HepG2 (cell line): ENCODE data around the gene SLCO3A1. TPM values are rescaled to one million over a fixed set of nuclear protein-coding genes. Genes with fewer than 3 reads are reported as not detected.

Experiments
- BRCA1 ChIP-seq: sonication (generic); formaldehyde crosslinking; IDR thresholded peaks from 2 replicates; pipeline ENCODE4 v1.4.0; 2020; ENCODE audit warnings: missing genetic modification reagents
- BRF2 ChIP-seq: sonication (generic); formaldehyde crosslinking; IDR thresholded peaks from 2 replicates; pipeline ENCODE4 v1.8.1; 2022; ENCODE audit warnings: mild to moderate bottlenecking, missing genetic modification reagents
- GPN1 ChIP-seq: sonication (generic); formaldehyde crosslinking; IDR thresholded peaks from 2 replicates; pipeline ENCODE4 v1.5.1; 2020; ENCODE audit warnings: missing genetic modification reagents, borderline replicate concordance
- KLF9 ChIP-seq: IDR thresholded peaks from 2 replicates; pipeline ENCODE4 v1.6.1; 2016; ENCODE audit warnings: low read depth
- SMC3 ChIP-seq: IDR thresholded peaks from 2 replicates; pipeline ENCODE4 v1.6.1; 2011; ENCODE audit warnings: low read length, improper control_type of control experiment
- SOX5 ChIP-seq: IDR thresholded peaks from 2 replicates; pipeline ENCODE4 v1.6.1; 2016; ENCODE audit warnings: borderline replicate concordance
- TMF1 ChIP-seq: sonication (generic); formaldehyde crosslinking; IDR thresholded peaks from 2 replicates; pipeline ENCODE4 v1.8.1; 2022; ENCODE audit warnings: low read depth, missing genetic modification reagents
- ZNF350 ChIP-seq: sonication (generic); formaldehyde crosslinking; IDR thresholded peaks from 2 replicates; pipeline ENCODE4 v1.4.0; 2020; ENCODE audit warnings: mild to moderate bottlenecking, low read depth, missing genetic modification reagents, borderline replicate concordance
- ZNF441 ChIP-seq: sonication (generic); formaldehyde crosslinking; IDR thresholded peaks from 2 replicates; pipeline ENCODE4 v1.7.0; 2021; ENCODE audit warnings: missing genetic modification reagents, borderline replicate concordance
- ZSCAN30 ChIP-seq: sonication (generic); formaldehyde crosslinking; IDR thresholded peaks from 2 replicates; pipeline ENCODE4 v1.5.0; 2020; ENCODE audit warnings: mild to moderate bottlenecking, missing genetic modification reagents
- polyA plus RNA-seq, 8 experiments: library from polyadenylated mRNA; depleted of rRNA in 3 of 8; stranded (reverse) in 7 of 8; unstranded in 1 of 8; fragments of >200 nt; fragmentation: Illumina TruSeq in 4 of 8; extraction: Trizol in 4 of 8; gene quantifications; 2 replicates each; pipeline versions ENCODE4 v1.2.1 to v1.2.3, GENCODE V29; 2011 to 2016; ENCODE audit warnings: low read depth in 4 of 8, missing spikeins in 1 of 8, mixed read lengths in 1 of 8; ENCODE audit not compliant: insufficient read depth in 1 of 8
- total RNA-seq, 5 experiments: library from RNA; depleted of rRNA; stranded (reverse); fragments of >200 nt; fragmentation: Illumina TruSeq; extraction: Trizol; gene quantifications; 2 replicates each; pipeline ENCODE4 v1.2.3, GENCODE V29; 2016; ENCODE audit warnings: low read depth in 1 of 5
- TF ChIP-seq, protein P1 (sequence below): sonication (generic); formaldehyde crosslinking; IDR thresholded peaks from 2 replicates; pipeline ENCODE4 v1.4.0; 2020; ENCODE audit warnings: missing genetic modification reagents
- TF ChIP-seq, protein P2 (sequence below): sonication (generic); formaldehyde crosslinking; IDR thresholded peaks from 2 replicates; pipeline ENCODE4 v1.5.0; 2020; ENCODE audit warnings: missing genetic modification reagents, mild to moderate bottlenecking, borderline replicate concordance

The SLCO3A1 gene
- total and polyA plus RNA-seq, 2 of the 13 experiments (the other 11 are each of a cell fraction or from before 2014, with no cell fraction given), result 0.02 TPM; not detected in 1

- TF ChIP-seq, protein P1, sequence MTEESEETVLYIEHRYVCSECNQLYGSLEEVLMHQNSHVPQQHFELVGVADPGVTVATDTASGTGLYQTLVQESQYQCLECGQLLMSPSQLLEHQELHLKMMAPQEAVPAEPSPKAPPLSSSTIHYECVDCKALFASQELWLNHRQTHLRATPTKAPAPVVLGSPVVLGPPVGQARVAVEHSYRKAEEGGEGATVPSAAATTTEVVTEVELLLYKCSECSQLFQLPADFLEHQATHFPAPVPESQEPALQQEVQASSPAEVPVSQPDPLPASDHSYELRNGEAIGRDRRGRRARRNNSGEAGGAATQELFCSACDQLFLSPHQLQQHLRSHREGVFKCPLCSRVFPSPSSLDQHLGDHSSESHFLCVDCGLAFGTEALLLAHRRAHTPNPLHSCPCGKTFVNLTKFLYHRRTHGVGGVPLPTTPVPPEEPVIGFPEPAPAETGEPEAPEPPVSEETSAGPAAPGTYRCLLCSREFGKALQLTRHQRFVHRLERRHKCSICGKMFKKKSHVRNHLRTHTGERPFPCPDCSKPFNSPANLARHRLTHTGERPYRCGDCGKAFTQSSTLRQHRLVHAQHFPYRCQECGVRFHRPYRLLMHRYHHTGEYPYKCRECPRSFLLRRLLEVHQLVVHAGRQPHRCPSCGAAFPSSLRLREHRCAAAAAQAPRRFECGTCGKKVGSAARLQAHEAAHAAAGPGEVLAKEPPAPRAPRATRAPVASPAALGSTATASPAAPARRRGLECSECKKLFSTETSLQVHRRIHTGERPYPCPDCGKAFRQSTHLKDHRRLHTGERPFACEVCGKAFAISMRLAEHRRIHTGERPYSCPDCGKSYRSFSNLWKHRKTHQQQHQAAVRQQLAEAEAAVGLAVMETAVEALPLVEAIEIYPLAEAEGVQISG (CRISPR knock-in tag), result peak; percentile 30; the same call in 1 of the 2 replicates
- TF ChIP-seq SMC3 (peak; percentile 74), BRF2 (CRISPR knock-in tag) (no peak), GPN1 (CRISPR knock-in tag) (no peak), ZSCAN30 (no peak), KLF9 (CRISPR knock-in tag) (no peak), ZNF350 (CRISPR knock-in tag) (no peak), BRCA1 (CRISPR knock-in tag) (no peak), SOX5 (CRISPR knock-in tag) (no peak), ZNF441 (no peak), TMF1 (CRISPR knock-in tag) (no peak)
- TF ChIP-seq, protein P2, sequence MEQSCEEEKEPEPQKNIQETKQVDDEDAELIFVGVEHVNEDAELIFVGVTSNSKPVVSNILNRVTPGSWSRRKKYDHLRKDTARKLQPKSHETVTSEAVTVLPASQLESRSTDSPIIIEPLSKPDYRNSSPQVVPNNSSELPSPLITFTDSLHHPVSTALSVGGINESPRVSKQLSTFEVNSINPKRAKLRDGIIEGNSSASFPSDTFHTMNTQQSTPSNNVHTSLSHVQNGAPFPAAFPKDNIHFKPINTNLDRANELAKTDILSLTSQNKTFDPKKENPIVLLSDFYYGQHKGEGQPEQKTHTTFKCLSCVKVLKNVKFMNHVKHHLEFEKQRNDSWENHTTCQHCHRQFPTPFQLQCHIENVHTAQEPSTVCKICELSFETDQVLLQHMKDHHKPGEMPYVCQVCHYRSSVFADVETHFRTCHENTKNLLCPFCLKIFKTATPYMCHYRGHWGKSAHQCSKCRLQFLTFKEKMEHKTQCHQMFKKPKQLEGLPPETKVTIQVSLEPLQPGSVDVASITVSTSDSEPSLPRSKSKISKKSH, result no peak
These were observed 224.0 kb downstream of the SLCO3A1 start (continued) for GRCh38 chr15:92077353-92078085.
